Ammon's horn (tissue), 1 donor: ENCODE measurements around the gene LRRC7.
A peak's percentile ranks its signal among the peaks of the same experiment; 100 is the strongest.

ENCODE experiments used
- DNase-seq: peaks from one replicate; pipeline ENCODE4 v3.0.0-alpha.2; 2016; ENCODE audit warnings: low spot score

LRRC7 gene

GRCh38 chr1:69589799-69590198 is 22.1 kb downstream of the LRRC7 start:
- no peak for DNase-seq

GRCh38 chr1:69592341-69592740 is 24.6 kb downstream of the LRRC7 start:
- no peak for DNase-seq

- no peak for DNase-seq
Measured at GRCh38 chr1:69595486-69595885, 27.8 kb downstream of the LRRC7 start.

DNA sequence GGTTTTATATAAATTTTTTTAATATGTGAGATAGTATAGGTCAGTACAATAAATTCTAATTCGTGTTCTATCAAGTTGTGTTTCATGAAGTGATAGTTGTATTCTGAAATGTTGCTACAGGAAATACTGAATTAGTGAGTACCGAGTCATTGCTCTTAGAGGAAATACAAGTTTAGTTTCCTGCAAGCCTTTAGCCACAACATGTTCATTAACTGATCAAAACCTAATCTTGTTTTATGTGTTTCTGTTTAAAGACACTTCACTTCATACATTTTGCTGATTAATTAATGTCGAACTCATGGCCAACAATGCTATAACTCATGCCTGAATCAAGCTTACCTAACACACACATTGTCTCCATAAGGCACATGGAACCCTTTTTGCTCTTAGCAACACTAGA is 43.6 kb downstream of the LRRC7 start:
- no peak for DNase-seq

- no peak for DNase-seq
Measured at GRCh38 chr1:69613414-69613813, 45.7 kb downstream of the LRRC7 start.

- no peak for DNase-seq
Measured at GRCh38 chr1:69638673-69639072, 71.0 kb downstream of the LRRC7 start.

DNA sequence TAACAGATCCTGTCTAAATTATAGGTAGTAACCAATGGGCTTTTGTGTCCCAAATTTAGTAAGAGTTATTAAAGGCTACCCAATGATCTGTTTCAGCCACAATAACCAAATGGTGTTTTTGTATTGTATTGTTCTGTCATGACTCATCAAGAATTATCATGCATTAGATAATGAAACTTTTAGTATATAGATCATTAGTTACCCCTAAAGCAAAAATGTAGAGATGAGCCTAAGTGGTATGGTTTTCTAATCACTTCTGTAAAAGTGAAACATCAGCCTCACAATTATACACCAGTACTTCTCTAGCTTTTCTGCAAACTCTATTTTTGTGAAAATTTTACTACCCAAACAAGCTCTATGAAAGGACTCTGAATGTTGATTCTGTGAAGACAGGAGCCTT is 71.4 kb downstream of the LRRC7 start:
- DNase-seq = no peak

GRCh38 chr1:69643266-69643665 is 75.5 kb downstream of the LRRC7 start:
- no peak for DNase-seq

DNA sequence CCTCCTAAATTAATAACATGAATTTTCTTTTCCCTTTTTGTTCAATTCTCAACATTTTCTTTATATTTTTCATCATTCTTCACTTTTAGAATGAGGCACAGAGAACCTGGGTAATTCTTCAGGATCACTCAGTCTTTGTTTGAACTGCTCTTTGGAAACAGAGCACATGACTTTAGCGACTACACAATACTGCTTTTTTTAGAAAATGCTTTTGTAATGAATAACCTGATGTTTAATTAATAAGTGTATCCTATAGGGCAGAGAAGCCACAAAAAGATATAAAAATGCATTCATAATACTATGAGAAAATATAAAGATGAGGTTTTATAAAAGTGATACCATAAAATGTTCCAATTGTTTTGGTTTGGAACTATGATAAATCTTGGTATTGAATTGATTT is 77.8 kb downstream of the LRRC7 start:
- DNase-seq = no peak

GRCh38 chr1:69648486-69648885 is 80.8 kb downstream of the LRRC7 start:
- no peak for DNase-seq

GRCh38 chr1:69649383-69649990 is 81.8 kb downstream of the LRRC7 start:
- DNase-seq = no peak

DNA sequence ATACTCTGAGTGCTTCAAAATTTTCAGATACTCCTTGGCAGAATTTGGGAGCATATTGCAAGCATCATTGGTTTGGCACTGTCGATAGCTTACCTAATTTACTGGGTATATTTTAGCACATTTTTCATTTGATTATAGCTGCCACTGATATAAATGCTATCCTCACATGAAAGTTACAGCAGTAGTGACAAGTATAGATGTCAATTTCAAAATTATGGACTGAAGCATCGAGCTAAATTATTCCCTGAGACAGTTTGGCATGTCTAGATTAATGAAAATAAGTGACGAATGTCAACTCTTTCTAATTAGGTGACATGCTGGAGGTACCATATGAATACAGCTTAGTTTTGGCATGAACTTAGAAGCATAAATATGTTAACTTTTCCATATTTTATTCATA is 83.1 kb downstream of the LRRC7 start:
- DNase-seq = no peak

DNA sequence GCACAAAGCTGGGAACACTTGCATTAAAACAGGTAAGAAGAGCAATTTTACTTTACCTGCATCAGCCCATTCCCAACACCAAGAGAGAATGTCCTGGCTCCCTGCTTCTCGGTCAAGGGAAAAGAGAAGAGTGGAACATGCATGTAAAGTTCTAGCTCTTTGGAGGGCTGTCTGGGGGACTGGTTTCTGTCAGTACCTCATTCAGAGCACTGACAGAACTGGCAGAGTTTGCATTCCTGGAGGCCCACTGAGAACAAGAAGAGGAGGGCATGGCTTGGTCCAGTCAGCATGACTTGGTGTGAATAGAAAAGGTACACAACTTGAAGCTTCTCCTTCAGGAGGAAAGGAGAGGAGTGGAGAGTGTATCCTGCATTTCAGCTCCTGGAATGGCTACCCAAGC is 83.9 kb downstream of the LRRC7 start:
- no peak for DNase-seq

DNA sequence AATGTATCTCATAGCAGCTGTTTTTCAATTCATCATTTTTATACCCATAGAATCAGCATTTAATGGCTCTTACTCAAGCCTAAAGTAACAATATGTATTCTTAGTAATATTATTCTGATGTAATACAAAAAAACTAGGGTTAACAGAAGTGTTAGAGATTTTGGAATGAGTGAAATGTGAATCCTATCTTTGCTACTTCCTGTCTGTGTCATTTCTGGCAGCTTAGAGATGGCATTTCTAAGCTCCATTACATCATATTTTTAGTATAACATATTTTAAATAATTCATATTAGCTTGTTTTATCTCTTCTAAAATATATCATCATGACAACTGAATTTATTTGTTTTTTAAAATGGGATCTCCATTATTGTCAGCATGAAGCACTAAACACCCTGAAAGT is 90.2 kb downstream of the LRRC7 start:
- DNase-seq = no peak

DNA sequence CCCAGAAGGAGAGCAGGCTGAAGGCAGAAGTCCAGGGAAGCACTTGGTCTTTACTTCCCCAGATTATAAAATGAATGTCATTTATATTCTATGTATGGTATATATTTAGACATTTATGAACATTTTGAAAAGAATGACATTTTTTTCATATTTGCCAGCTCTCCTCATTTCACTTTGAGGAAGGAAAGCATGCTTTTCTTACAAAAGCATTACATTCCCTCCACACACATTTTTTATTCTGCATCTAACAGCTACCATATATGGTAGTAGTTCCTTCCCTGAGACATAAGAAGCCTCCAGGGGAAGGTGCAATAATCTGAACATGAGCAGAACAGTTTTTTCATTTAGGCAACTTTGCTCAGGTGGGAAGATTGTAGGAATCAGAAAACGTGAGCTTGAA is 94.0 kb downstream of the LRRC7 start:
- DNase-seq = no peak

DNA sequence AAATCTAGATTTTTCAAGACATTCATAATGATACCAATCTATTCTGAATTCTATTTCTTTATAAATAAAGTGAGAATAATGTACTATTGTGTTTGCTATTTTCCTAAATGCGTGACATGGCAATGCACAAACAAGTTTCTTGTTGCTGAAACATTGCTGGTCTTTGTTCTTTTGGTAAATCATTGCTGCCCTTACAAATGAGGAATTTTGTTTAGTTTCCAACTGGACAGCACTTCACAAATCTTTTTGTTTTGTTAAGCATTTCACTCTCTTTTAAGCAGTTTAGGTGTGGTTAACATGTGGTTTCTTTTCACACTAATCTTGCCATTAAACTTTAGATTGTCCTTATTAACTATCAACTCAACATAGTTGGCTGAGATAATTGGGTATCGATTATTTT is 94.6 kb downstream of the LRRC7 start:
- DNase-seq = peak; percentile 49

DNA sequence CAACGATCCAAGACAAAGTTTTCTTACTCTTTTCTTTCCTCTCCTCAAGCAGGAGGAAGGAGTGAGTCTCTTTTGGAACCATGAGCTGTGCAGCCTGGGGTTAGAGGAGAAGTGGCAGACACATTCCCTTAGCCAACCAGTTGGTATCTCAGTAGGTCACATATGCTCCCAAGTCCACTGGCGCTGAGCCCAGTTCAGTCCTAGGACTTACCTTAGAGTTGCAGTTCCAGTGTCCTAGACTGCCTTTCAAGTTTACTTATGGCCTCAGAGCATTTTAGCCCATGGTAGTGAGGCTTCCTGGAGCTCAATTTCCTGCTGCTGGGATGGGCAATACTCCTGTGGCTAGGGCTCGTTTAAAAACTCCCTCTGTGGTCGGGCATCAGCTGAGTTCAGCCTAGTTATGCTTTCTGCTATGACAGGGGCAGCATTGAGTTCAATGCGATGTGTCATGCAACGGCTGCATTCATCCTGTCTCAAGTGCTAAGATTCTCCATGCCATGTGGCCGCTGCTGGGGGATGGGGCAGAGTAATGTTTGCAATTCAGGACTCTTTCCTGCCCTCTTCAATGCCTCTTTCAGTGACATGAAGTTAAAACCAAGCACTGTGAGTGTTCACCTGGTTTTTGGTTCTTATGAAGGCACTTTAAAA is 103.8 kb downstream of the LRRC7 start:
- DNase-seq = peak; percentile 42

GRCh38 chr1:69673321-69673720 is 105.6 kb downstream of the LRRC7 start:
- DNase-seq = no peak

DNA sequence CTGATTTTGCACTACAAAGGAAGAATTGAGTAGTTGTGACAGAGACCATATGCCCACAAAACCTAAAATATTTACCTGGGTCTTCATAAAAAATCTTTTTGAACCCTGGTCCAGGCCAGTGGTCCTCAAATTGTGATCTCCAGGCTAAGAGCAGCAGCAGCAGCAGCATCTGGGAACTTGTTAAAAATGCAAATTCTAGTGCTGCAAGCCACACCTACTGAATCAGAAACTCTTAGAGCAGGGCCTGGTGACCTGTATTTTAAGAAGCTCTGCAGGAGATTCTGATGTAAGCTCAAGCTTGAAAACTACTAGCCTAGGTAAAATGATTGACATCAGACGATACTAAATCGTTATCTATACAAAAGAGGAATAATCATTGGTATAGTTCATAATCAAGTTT is 112.2 kb downstream of the LRRC7 start:
- DNase-seq = no peak

DNA sequence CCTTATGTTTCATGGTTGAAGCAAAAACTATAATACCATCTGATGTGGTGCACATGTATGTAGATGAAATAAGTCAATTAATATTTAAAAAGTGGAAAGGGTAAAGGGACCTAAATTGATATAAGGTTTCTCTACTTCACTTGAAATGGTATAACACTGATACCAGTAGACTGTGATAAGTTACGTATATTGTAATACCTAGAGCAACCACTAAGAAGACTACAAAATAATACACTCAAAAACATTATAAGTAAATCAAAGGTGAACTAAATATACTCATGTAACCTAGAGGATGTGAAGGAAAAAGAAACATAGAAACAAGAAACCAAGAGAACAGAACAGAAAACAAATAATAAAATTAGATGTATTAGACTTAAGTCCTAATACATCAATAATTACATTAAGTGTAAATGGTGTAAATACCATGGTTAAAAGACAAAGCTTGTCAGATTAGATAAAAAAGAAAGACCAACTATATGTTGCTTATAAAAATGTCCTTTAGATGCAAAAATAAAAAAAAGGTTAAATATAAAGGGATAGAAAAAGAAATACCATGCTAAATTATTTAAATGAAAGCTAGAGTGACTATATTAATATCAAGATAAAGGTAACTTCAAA is 118.8 kb downstream of the LRRC7 start:
- DNase-seq = no peak

- DNase-seq = no peak
Measured at GRCh38 chr1:69688193-69688592, 120.5 kb downstream of the LRRC7 start.

- no peak for DNase-seq
Measured at GRCh38 chr1:69691179-69691578, 123.5 kb downstream of the LRRC7 start.

GRCh38 chr1:69693921-69694675 is 126.4 kb downstream of the LRRC7 start:
- DNase-seq = no peak
